Measurements from ENCODE around the gene MC3R. TPM values are rescaled to one million over a fixed set of nuclear protein-coding genes. Genes with fewer than 3 reads are reported as not detected.

MC3R gene
- total and polyA plus RNA-seq, 4 experiments from 2014 or later, result not detected

GRCh38 chr20:56249244-56249955, 868 bp downstream of the MC3R start:
- Mint-ChIP-seq H3K4me1 (no peaks in the 10 kb centered on the region), H3K36me3 (no peaks in the 10 kb centered on the region), H3K27ac (no peak overlapping the region), H3K4me3 (no peak overlapping the region), H3K27me3 (peaks cover 22 to 30% of the 10 kb centered on the region in 2 donors), H3K9me3 (peaks cover 0 to 1% (median 0%) of the 10 kb centered on the region in 8 donors)
- Histone ChIP-seq H3K4me1 (ENCODE audit: insufficient read depth, low read length) (no peaks in the 10 kb centered on the region), H3K9me3 (ENCODE audit: control insufficient read depth in 1 of 2, low read length in 2 of 2) (no peaks in the 10 kb centered on the region), H3K4me3 (ENCODE audit: low read length in 2 of 2) (no peak overlapping the region), H3K27me3 (ENCODE audit: insufficient read depth, low read length) (no peaks in the 10 kb centered on the region), H3K27ac (ENCODE audit: low read depth, low read length) (no peak overlapping the region), H3K36me3 (ENCODE audit: insufficient read depth, low read length) (no peaks in the 10 kb centered on the region)
- intact Hi-C loops (cut with micrococcal nuclease), result no loop called here
- CTCF ChIA-PET (ENCODE audit: partially characterized antibody), result no interaction called here
- POLR2A ChIA-PET (ENCODE audit: partially characterized antibody), result no interaction called here
- no peak for DNase-seq

- intact Hi-C loops (cut with micrococcal nuclease), result no loop called here
- H3K36me3 Mint-ChIP-seq, result no peaks in the 10 kb centered on the region
- no peak overlapping the region for H3K27ac Mint-ChIP-seq
- Histone ChIP-seq H3K36me3 (ENCODE audit: insufficient read depth, low read length) (no peaks in the 10 kb centered on the region), H3K27ac (ENCODE audit: low read depth, low read length) (no peak overlapping the region), H3K9me3 (ENCODE audit: control insufficient read depth in 1 of 2, low read length in 2 of 2) (no peaks in the 10 kb centered on the region), H3K4me3 (ENCODE audit: low read length in 2 of 2) (no peak overlapping the region), H3K27me3 (ENCODE audit: insufficient read depth, low read length) (no peaks in the 10 kb centered on the region), H3K4me1 (ENCODE audit: insufficient read depth, low read length) (no peaks in the 10 kb centered on the region)
- no peaks in the 10 kb centered on the region for H3K4me1 Mint-ChIP-seq
- DNase-seq, result no peak
- H3K27me3 Mint-ChIP-seq, result peaks cover 22 to 30% of the 10 kb centered on the region in 2 donors
- ChIA-PET CTCF (ENCODE audit: partially characterized antibody) (no interaction called here), POLR2A (ENCODE audit: partially characterized antibody) (no interaction called here)
- H3K9me3 Mint-ChIP-seq, result peaks cover 0 to 1% (median 0%) of the 10 kb centered on the region in 8 donors
- H3K4me3 Mint-ChIP-seq, result no peak overlapping the region
These were observed 1.4 kb downstream of the MC3R start for GRCh38 chr20:56249956-56250355.

GRCh38 chr20:56257604-56258003, 9.1 kb downstream of the MC3R start:
- Mint-ChIP-seq H3K27me3 (peaks cover 13 to 15% of the 10 kb centered on the region in 2 donors), H3K9me3 (no peaks in the 10 kb centered on the region), H3K4me3 (no peak overlapping the region), H3K27ac (no peak overlapping the region), H3K36me3 (no peaks in the 10 kb centered on the region), H3K4me1 (no peaks in the 10 kb centered on the region)
- Histone ChIP-seq H3K4me3 (ENCODE audit: low read length in 2 of 2) (no peak overlapping the region), H3K27me3 (ENCODE audit: insufficient read depth, low read length) (no peaks in the 10 kb centered on the region), H3K4me1 (ENCODE audit: insufficient read depth, low read length) (no peaks in the 10 kb centered on the region), H3K9me3 (ENCODE audit: control insufficient read depth in 1 of 2, low read length in 2 of 2) (no peaks in the 10 kb centered on the region), H3K36me3 (ENCODE audit: insufficient read depth, low read length) (no peaks in the 10 kb centered on the region), H3K27ac (ENCODE audit: low read depth, low read length) (no peak overlapping the region)
- no peak for DNase-seq
- CTCF ChIA-PET (ENCODE audit: partially characterized antibody), result no interaction called here
- intact Hi-C loops (cut with micrococcal nuclease), result no loop called here
- POLR2A ChIA-PET (ENCODE audit: partially characterized antibody), result no interaction called here

GRCh38 chr20:56259948-56260347, 11.4 kb downstream of the MC3R start:
- Mint-ChIP-seq H3K4me3 (no peak overlapping the region), H3K4me1 (no peaks in the 10 kb centered on the region), H3K27ac (no peak overlapping the region), H3K9me3 (no peaks in the 10 kb centered on the region), H3K27me3 (peaks cover 11 to 17% of the 10 kb centered on the region in 2 donors), H3K36me3 (no peaks in the 10 kb centered on the region)
- no peak for DNase-seq
- Histone ChIP-seq H3K27ac (ENCODE audit: low read depth, low read length) (no peak overlapping the region), H3K27me3 (ENCODE audit: insufficient read depth, low read length) (no peaks in the 10 kb centered on the region), H3K4me1 (ENCODE audit: insufficient read depth, low read length) (no peaks in the 10 kb centered on the region), H3K4me3 (ENCODE audit: low read length in 2 of 2) (no peak overlapping the region), H3K9me3 (ENCODE audit: control insufficient read depth in 1 of 2, low read length in 2 of 2) (no peaks in the 10 kb centered on the region), H3K36me3 (ENCODE audit: insufficient read depth, low read length) (no peaks in the 10 kb centered on the region)
- ChIA-PET POLR2A (ENCODE audit: partially characterized antibody) (no interaction called here), CTCF (ENCODE audit: partially characterized antibody) (no interaction called here)
- intact Hi-C loops (cut with micrococcal nuclease), result no loop called here

GRCh38 chr20:56268536-56268935, 20.0 kb downstream of the MC3R start:
- H3K9me3 Mint-ChIP-seq, result peaks cover 0 to 2% (median 0%) of the 10 kb centered on the region in 8 donors
- Histone ChIP-seq H3K27ac (ENCODE audit: low read depth, low read length) (no peak overlapping the region), H3K9me3 (ENCODE audit: control insufficient read depth in 1 of 2, low read length in 2 of 2) (no peaks in the 10 kb centered on the region), H3K4me3 (ENCODE audit: low read length in 2 of 2) (no peak overlapping the region), H3K4me1 (ENCODE audit: insufficient read depth, low read length) (no peaks in the 10 kb centered on the region), H3K36me3 (ENCODE audit: insufficient read depth, low read length) (no peaks in the 10 kb centered on the region), H3K27me3 (ENCODE audit: insufficient read depth, low read length) (no peaks in the 10 kb centered on the region)
- no peaks in the 10 kb centered on the region for H3K4me1 Mint-ChIP-seq
- H3K36me3 Mint-ChIP-seq, result no peaks in the 10 kb centered on the region
- H3K4me3 Mint-ChIP-seq, result no peak overlapping the region
- intact Hi-C loops (cut with micrococcal nuclease), result no loop called here
- H3K27me3 Mint-ChIP-seq, result peaks cover 7 to 15% of the 10 kb centered on the region in 2 donors
- ChIA-PET POLR2A (ENCODE audit: partially characterized antibody) (no interaction called here), CTCF (ENCODE audit: partially characterized antibody) (no interaction called here)
- no peak overlapping the region for H3K27ac Mint-ChIP-seq
- DNase-seq, result no peak

- Histone ChIP-seq H3K9me3 (ENCODE audit: control insufficient read depth in 1 of 2, low read length in 2 of 2) (no peaks in the 10 kb centered on the region), H3K36me3 (ENCODE audit: insufficient read depth, low read length) (no peaks in the 10 kb centered on the region), H3K27me3 (ENCODE audit: insufficient read depth, low read length) (no peaks in the 10 kb centered on the region), H3K27ac (ENCODE audit: low read depth, low read length) (no peak overlapping the region), H3K4me1 (ENCODE audit: insufficient read depth, low read length) (no peaks in the 10 kb centered on the region), H3K4me3 (ENCODE audit: low read length in 2 of 2) (no peak overlapping the region)
- intact Hi-C loops (cut with micrococcal nuclease), result no loop called here
- CTCF ChIA-PET (ENCODE audit: partially characterized antibody), result no interaction called here
- no peak for DNase-seq
- Mint-ChIP-seq H3K9me3 (peaks cover 0 to 10% (median 4%) of the 10 kb centered on the region in 8 donors), H3K4me1 (no peaks in the 10 kb centered on the region), H3K36me3 (no peaks in the 10 kb centered on the region), H3K27me3 (peaks cover 7% of the 10 kb centered on the region in 2 donors), H3K27ac (no peak overlapping the region), H3K4me3 (no peak overlapping the region)
- POLR2A ChIA-PET (ENCODE audit: partially characterized antibody), result no interaction called here
These were observed 23.4 kb downstream of the MC3R start for GRCh38 chr20:56271974-56272373.

GRCh38 chr20:56273491-56273890, 25.0 kb downstream of the MC3R start:
- no peak overlapping the region for H3K27ac ChIP-seq (ENCODE audit: low read depth, low read length)
- intact Hi-C loops (cut with micrococcal nuclease), result no loop called here
- H3K27me3 ChIP-seq (ENCODE audit: insufficient read depth, low read length), result no peaks in the 10 kb centered on the region
- Mint-ChIP-seq H3K4me1 (no peaks in the 10 kb centered on the region), H3K27me3 (peaks cover 7% of the 10 kb centered on the region in 2 donors), H3K9me3 (peaks cover 0 to 10% (median 4%) of the 10 kb centered on the region in 8 donors), H3K36me3 (no peaks in the 10 kb centered on the region), H3K4me3 (no peak overlapping the region), H3K27ac (no peak overlapping the region)
- H3K4me3 ChIP-seq (ENCODE audit: low read length in 2 of 2), result no peak overlapping the region
- no peaks in the 10 kb centered on the region for H3K4me1 ChIP-seq (ENCODE audit: insufficient read depth, low read length)
- no peaks in the 10 kb centered on the region for H3K9me3 ChIP-seq (ENCODE audit: control insufficient read depth in 1 of 2, low read length in 2 of 2)
- H3K36me3 ChIP-seq (ENCODE audit: insufficient read depth, low read length), result no peaks in the 10 kb centered on the region
- ChIA-PET CTCF (ENCODE audit: partially characterized antibody) (no interaction called here), POLR2A (ENCODE audit: partially characterized antibody) (no interaction called here)
- DNase-seq, result no peak

- Histone ChIP-seq H3K36me3 (ENCODE audit: insufficient read depth, low read length) (no peaks in the 10 kb centered on the region), H3K4me3 (ENCODE audit: low read length in 2 of 2) (no peak overlapping the region), H3K27ac (ENCODE audit: low read depth, low read length) (no peak overlapping the region), H3K9me3 (ENCODE audit: control insufficient read depth in 1 of 2, low read length in 2 of 2) (no peaks in the 10 kb centered on the region), H3K27me3 (ENCODE audit: insufficient read depth, low read length) (no peaks in the 10 kb centered on the region), H3K4me1 (ENCODE audit: insufficient read depth, low read length) (no peaks in the 10 kb centered on the region)
- Mint-ChIP-seq H3K27ac (no peak overlapping the region), H3K9me3 (peaks cover 0 to 10% (median 4%) of the 10 kb centered on the region in 8 donors), H3K4me1 (no peaks in the 10 kb centered on the region), H3K27me3 (peaks cover 7% of the 10 kb centered on the region in 2 donors), H3K4me3 (no peak overlapping the region), H3K36me3 (no peaks in the 10 kb centered on the region)
- intact Hi-C loops (cut with micrococcal nuclease), result no loop called here
- ChIA-PET CTCF (ENCODE audit: partially characterized antibody) (no interaction called here), POLR2A (ENCODE audit: partially characterized antibody) (no interaction called here)
- DNase-seq, result no peak
These were observed 25.6 kb downstream of the MC3R start for GRCh38 chr20:56274156-56274555.

Measured in CD4-positive, alpha-beta memory T cell (primary cell).